Neural cell (in vitro differentiated cells): ENCODE measurements around the gene PHACTR2.

Source experiments
- EP300 ChIP-seq: fragments of 450-650 bp; conservative IDR thresholded peaks from 2 replicates; pipeline ENCODE4 v1.6.1; 2014; ENCODE audit warnings: antibody characterized with exemption, mild to moderate bottlenecking, moderate library complexity; ENCODE audit not compliant: poor library complexity, severe bottlenecking
- EZH2 ChIP-seq: fragments of 200-600, 300-800 bp; shearing (Covaris generic), sonication (generic); IDR thresholded peaks from 2 replicates; pipeline ENCODE4 v1.6.1; 2014; ENCODE audit warnings: antibody characterized with exemption, low read length, borderline replicate concordance, mild to moderate bottlenecking; ENCODE audit not compliant: insufficient read depth, poor library complexity, severe bottlenecking
- MXI1 ChIP-seq: fragments of 450-650 bp; conservative IDR thresholded peaks from 2 replicates; pipeline ENCODE4 v1.6.1; 2014; ENCODE audit warnings: antibody characterized with exemption, mild to moderate bottlenecking; ENCODE audit not compliant: poor library complexity, severe bottlenecking
- POLR2AphosphoS5 ChIP-seq: IDR thresholded peaks from 2 replicates; pipeline ENCODE4 v1.6.1; 2012
- SMC3 ChIP-seq: fragments of 450-650 bp; conservative IDR thresholded peaks from 2 replicates; pipeline ENCODE4 v1.6.1; 2014; ENCODE audit warnings: antibody characterized with exemption, mild to moderate bottlenecking, moderate library complexity; ENCODE audit not compliant: poor library complexity
- TAF1 ChIP-seq: IDR thresholded peaks from 2 replicates; pipeline ENCODE4 v1.6.1; 2012; ENCODE audit warnings: low read depth
- TF ChIP-seq, protein P1 (sequence below): fragments of 450-650 bp; IDR thresholded peaks from 2 replicates; pipeline ENCODE4 v1.5.1; 2014; ENCODE audit warnings: antibody characterized with exemption, mild to moderate bottlenecking, moderate library complexity; ENCODE audit not compliant: poor library complexity, severe bottlenecking
- TF ChIP-seq, protein P2 (sequence below): IDR thresholded peaks from 2 replicates; pipeline ENCODE4 v1.6.1; 2012; ENCODE audit warnings: borderline replicate concordance

DNA sequence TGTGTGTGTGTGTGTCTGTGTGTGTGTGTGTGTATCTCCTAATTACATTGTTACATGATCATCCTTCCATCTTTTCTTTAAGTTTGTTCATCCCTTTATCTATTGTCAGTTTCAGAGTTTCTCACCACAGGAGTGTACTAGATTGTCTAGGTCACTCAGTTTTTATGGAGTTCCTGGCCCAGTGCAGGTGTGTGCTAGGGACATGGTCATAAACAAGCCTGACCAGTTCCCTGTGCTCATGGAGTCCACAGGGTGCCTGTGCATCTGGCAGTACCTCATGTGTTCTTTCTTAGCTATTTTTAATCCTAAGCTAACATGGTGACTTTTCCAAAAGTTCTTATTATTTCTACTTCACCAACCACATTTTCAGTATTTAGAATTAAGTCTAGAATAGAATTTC is 43.9 kb downstream of the PHACTR2 start:
- TF ChIP-seq TAF1 (no peak), EP300 (no peak), EZH2 (no peak), POLR2AphosphoS5 (no peak), MXI1 (no peak), SMC3 (no peak)
- TF ChIP-seq, protein P1, sequence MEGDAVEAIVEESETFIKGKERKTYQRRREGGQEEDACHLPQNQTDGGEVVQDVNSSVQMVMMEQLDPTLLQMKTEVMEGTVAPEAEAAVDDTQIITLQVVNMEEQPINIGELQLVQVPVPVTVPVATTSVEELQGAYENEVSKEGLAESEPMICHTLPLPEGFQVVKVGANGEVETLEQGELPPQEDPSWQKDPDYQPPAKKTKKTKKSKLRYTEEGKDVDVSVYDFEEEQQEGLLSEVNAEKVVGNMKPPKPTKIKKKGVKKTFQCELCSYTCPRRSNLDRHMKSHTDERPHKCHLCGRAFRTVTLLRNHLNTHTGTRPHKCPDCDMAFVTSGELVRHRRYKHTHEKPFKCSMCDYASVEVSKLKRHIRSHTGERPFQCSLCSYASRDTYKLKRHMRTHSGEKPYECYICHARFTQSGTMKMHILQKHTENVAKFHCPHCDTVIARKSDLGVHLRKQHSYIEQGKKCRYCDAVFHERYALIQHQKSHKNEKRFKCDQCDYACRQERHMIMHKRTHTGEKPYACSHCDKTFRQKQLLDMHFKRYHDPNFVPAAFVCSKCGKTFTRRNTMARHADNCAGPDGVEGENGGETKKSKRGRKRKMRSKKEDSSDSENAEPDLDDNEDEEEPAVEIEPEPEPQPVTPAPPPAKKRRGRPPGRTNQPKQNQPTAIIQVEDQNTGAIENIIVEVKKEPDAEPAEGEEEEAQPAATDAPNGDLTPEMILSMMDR = no peak
- TF ChIP-seq, protein P2, sequence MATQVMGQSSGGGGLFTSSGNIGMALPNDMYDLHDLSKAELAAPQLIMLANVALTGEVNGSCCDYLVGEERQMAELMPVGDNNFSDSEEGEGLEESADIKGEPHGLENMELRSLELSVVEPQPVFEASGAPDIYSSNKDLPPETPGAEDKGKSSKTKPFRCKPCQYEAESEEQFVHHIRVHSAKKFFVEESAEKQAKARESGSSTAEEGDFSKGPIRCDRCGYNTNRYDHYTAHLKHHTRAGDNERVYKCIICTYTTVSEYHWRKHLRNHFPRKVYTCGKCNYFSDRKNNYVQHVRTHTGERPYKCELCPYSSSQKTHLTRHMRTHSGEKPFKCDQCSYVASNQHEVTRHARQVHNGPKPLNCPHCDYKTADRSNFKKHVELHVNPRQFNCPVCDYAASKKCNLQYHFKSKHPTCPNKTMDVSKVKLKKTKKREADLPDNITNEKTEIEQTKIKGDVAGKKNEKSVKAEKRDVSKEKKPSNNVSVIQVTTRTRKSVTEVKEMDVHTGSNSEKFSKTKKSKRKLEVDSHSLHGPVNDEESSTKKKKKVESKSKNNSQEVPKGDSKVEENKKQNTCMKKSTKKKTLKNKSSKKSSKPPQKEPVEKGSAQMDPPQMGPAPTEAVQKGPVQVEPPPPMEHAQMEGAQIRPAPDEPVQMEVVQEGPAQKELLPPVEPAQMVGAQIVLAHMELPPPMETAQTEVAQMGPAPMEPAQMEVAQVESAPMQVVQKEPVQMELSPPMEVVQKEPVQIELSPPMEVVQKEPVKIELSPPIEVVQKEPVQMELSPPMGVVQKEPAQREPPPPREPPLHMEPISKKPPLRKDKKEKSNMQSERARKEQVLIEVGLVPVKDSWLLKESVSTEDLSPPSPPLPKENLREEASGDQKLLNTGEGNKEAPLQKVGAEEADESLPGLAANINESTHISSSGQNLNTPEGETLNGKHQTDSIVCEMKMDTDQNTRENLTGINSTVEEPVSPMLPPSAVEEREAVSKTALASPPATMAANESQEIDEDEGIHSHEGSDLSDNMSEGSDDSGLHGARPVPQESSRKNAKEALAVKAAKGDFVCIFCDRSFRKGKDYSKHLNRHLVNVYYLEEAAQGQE = no peak
